ENCODE measurements around the gene PRKCE.

The PRKCE gene

DNA sequence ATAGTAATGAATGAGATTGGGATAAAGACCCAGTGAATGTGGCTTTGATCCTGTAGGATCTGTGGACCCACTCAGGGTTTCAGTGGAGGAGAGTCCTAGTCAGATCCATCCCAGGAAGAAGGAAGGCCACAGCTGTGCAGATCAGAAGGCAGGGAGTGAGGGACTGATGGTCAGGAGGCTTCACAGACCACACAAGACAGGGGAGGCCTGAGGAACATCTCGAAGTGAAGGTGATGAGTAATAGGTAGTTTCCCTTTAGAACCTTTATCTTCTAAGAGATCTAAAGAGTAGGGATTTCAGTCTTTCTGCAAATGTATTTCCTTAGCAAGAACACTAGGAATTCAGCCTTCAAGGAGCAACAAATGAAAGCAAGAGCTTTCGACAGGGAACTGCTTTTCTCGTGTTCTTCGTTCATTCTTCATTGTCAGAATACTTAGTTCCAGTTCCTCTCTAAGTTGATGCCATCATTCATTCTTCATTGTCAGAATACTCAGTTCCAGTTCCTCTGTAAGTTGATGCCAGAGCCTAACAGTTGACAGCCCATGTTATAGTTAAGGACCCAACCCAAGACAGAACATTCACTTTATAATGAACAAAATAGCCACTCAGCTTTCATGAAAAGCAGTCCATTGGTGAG lies 495.5 kb downstream of the PRKCE start:
- Histone ChIP-seq H2BK120ac (ENCODE audit: low read depth, low read length) (no peak overlapping the region), H3K4ac (ENCODE audit: low read depth, low read length) (no peak overlapping the region), H3K4me3 (ENCODE audit: low read length) (no peak overlapping the region), H2AK5ac (ENCODE audit: low read length) (no peak overlapping the region), H3K56ac (ENCODE audit: low read length) (no peak overlapping the region), H4K8ac (ENCODE audit: low read depth, low read length) (no peak overlapping the region), H3K79me2 (ENCODE audit: control insufficient read depth, insufficient read depth, low read length) (no peaks in the 10 kb centered on the region), H4K5ac (ENCODE audit: low read length) (no peak overlapping the region), H3K27me3 (ENCODE audit: insufficient read depth, low read length, poor library complexity) (no peaks in the 10 kb centered on the region), H3K9ac (ENCODE audit: low read length) (no peak overlapping the region), H3K79me1 (ENCODE audit: low read length) (no peaks in the 10 kb centered on the region), H3K4me2 (ENCODE audit: low read length) (no peak overlapping the region), H3K36me3 (ENCODE audit: control insufficient read depth, insufficient read depth, low read length) (no peaks in the 10 kb centered on the region), H3K27ac (ENCODE audit: low read depth, low read length) (no peak overlapping the region), H2BK15ac (replicated peaks; ENCODE audit: low read depth) (no peak overlapping the region), H3K18ac (ENCODE audit: low read length) (no peak overlapping the region), H3K4me1 (ENCODE audit: control insufficient read depth, low read depth, low read length) (no peaks in the 10 kb centered on the region), H2BK5ac (ENCODE audit: low read length) (no peak overlapping the region), H3K23ac (ENCODE audit: low read length) (no peak overlapping the region)
- WGBS (ENCODE audit: extremely low coverage, insufficient coverage, low lambda C conversion rate): no CpG with 5 or more reads among the region's 4 CpGs
- no peak for DNase-seq

DNA sequence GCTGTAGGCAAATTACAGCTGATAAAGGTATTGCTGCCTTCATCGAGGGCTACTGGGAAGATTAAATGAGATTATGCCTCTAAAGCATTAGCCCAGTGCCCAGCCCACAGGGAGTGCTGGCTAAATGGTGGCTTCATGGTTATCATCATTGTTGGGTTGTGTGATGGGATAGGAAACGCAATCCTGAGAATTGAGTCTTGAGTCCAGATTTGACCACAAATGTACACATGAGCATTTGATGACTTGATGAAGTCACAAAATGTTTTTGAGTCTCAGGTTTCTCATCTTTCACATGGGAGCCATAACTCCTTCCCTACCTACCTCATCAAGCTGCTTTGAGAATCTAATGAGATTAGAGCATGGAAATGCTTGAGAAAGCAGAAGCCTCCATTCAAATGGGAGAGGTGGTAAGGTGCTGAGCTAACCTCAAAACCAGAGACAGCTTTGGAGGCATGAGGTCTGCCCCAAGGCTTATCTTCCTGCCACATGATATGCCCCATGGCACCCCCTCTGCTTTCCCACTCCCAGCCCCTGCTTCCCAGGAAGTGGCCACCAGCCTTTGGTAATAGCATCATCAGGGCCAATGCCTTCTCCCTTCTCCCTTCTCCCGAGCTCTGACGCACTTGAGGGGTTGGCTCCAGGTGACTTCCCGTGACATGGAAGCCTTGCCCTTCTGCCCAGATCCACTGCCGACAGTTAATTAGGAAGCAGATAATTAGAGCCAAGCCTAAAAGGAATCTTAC lies 496.3 kb downstream of the PRKCE start:
- Histone ChIP-seq H3K4me1 (ENCODE audit: control insufficient read depth, low read depth, low read length) (no peaks in the 10 kb centered on the region), H3K4me2 (ENCODE audit: low read length) (no peak overlapping the region), H3K4me3 (ENCODE audit: low read length) (no peak overlapping the region), H3K23ac (ENCODE audit: low read length) (no peak overlapping the region), H4K5ac (ENCODE audit: low read length) (no peak overlapping the region), H3K27ac (ENCODE audit: low read depth, low read length) (no peak overlapping the region), H3K79me2 (ENCODE audit: control insufficient read depth, insufficient read depth, low read length) (no peaks in the 10 kb centered on the region), H2BK5ac (ENCODE audit: low read length) (no peak overlapping the region), H2BK120ac (ENCODE audit: low read depth, low read length) (no peak overlapping the region), H3K27me3 (ENCODE audit: insufficient read depth, low read length, poor library complexity) (no peaks in the 10 kb centered on the region), H3K18ac (ENCODE audit: low read length) (no peak overlapping the region), H4K8ac (ENCODE audit: low read depth, low read length) (no peak overlapping the region), H3K36me3 (ENCODE audit: control insufficient read depth, insufficient read depth, low read length) (no peaks in the 10 kb centered on the region), H3K9ac (ENCODE audit: low read length) (no peak overlapping the region), H3K4ac (ENCODE audit: low read depth, low read length) (no peak overlapping the region), H3K56ac (ENCODE audit: low read length) (no peak overlapping the region), H2AK5ac (ENCODE audit: low read length) (no peak overlapping the region), H3K79me1 (ENCODE audit: low read length) (no peaks in the 10 kb centered on the region), H2BK15ac (replicated peaks; ENCODE audit: low read depth) (no peak overlapping the region)
- WGBS (ENCODE audit: extremely low coverage, insufficient coverage, low lambda C conversion rate): no CpG with 5 or more reads among the region's 6 CpGs
- DNase-seq: no peak

DNA sequence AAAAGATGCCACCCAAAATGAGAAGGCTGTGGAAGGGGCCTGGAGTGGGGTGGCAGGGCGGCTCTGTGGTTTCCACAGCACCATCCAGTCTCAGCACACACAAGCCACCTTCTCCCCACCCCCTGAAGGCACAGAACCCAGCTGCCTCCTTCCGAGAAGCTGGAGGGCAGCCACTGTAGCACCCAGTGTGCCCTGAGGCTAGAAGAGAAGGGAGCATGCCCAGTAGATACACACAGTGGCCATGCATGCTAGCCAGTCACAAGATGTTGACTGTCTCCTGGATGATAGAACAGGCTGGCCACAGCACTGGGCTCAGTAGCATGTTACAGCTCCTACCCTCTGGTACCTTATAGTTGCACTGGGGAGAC lies 496.9 kb downstream of the PRKCE start:
- Histone ChIP-seq H3K79me1 (ENCODE audit: low read length) (no peaks in the 10 kb centered on the region), H3K18ac (ENCODE audit: low read length) (no peak overlapping the region), H2BK15ac (replicated peaks; ENCODE audit: low read depth) (no peak overlapping the region), H2BK120ac (ENCODE audit: low read depth, low read length) (no peak overlapping the region), H3K4me2 (ENCODE audit: low read length) (no peak overlapping the region), H3K4me3 (ENCODE audit: low read length) (no peak overlapping the region), H3K79me2 (ENCODE audit: control insufficient read depth, insufficient read depth, low read length) (no peaks in the 10 kb centered on the region), H4K5ac (ENCODE audit: low read length) (no peak overlapping the region), H3K23ac (ENCODE audit: low read length) (no peak overlapping the region), H3K27me3 (ENCODE audit: insufficient read depth, low read length, poor library complexity) (no peaks in the 10 kb centered on the region), H3K4me1 (ENCODE audit: control insufficient read depth, low read depth, low read length) (no peaks in the 10 kb centered on the region), H3K56ac (ENCODE audit: low read length) (no peak overlapping the region), H2AK5ac (ENCODE audit: low read length) (no peak overlapping the region), H2BK5ac (ENCODE audit: low read length) (no peak overlapping the region), H3K9ac (ENCODE audit: low read length) (no peak overlapping the region), H3K27ac (ENCODE audit: low read depth, low read length) (no peak overlapping the region), H4K8ac (ENCODE audit: low read depth, low read length) (no peak overlapping the region), H3K36me3 (ENCODE audit: control insufficient read depth, insufficient read depth, low read length) (no peaks in the 10 kb centered on the region), H3K4ac (ENCODE audit: low read depth, low read length) (no peak overlapping the region)
- no peak for DNase-seq
- WGBS (ENCODE audit: extremely low coverage, insufficient coverage, low lambda C conversion rate): no CpG with 5 or more reads among the region's 2 CpGs

DNA sequence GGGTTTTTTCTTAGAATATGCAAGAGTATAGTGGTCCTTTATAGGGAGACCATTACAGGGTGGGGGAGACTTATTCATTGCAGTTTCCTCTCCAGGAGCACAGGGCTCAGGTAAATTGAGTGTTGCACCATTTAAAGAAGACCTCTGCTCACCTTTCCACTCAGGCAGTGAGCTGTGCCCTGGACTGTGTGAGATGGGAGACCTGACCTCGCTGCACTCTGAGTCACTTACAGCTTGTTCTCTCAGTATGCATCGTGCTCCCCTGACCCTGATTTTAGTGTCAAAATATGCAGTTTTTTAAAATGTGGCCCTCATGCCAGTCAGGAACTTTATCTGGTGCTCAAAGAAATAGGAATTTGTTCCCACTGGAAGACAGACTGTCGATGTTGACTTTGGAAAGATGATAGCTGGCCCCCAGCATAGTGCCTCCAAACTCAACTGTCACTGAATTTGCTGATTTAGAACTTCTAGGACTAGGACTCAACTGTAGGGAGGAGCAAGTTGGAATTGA lies 499.0 kb downstream of the PRKCE start:
- H4K5ac ChIP-seq (ENCODE audit: low read length): no peak overlapping the region
- no peak overlapping the region for H2AK5ac ChIP-seq (ENCODE audit: low read length)
- H3K27ac ChIP-seq (ENCODE audit: low read depth, low read length): no peak overlapping the region
- no peak overlapping the region for H2BK15ac ChIP-seq (replicated peaks; ENCODE audit: low read depth)
- H2BK5ac ChIP-seq (ENCODE audit: low read length): no peak overlapping the region
- H2BK120ac ChIP-seq (ENCODE audit: low read depth, low read length): no peak overlapping the region
- H3K4ac ChIP-seq (ENCODE audit: low read depth, low read length): no peak overlapping the region
- H3K9ac ChIP-seq (ENCODE audit: low read length): no peak overlapping the region
- H3K79me1 ChIP-seq (ENCODE audit: low read length): no peaks in the 10 kb centered on the region
- no peaks in the 10 kb centered on the region for H3K27me3 ChIP-seq (ENCODE audit: insufficient read depth, low read length, poor library complexity)
- H3K23ac ChIP-seq (ENCODE audit: low read length): no peak overlapping the region
- no peak overlapping the region for H3K56ac ChIP-seq (ENCODE audit: low read length)
- H3K4me1 ChIP-seq (ENCODE audit: control insufficient read depth, low read depth, low read length): no peaks in the 10 kb centered on the region
- H3K36me3 ChIP-seq (ENCODE audit: control insufficient read depth, insufficient read depth, low read length): no peaks in the 10 kb centered on the region
- H3K18ac ChIP-seq (ENCODE audit: low read length): no peak overlapping the region
- no peak overlapping the region for H3K4me2 ChIP-seq (ENCODE audit: low read length)
- no peaks in the 10 kb centered on the region for H3K79me2 ChIP-seq (ENCODE audit: control insufficient read depth, insufficient read depth, low read length)
- no peak overlapping the region for H3K4me3 ChIP-seq (ENCODE audit: low read length)
- no peak overlapping the region for H4K8ac ChIP-seq (ENCODE audit: low read depth, low read length)
- WGBS (ENCODE audit: extremely low coverage, insufficient coverage, low lambda C conversion rate): no CpG with 5 or more reads among the region's 3 CpGs
- no peak for DNase-seq

DNA sequence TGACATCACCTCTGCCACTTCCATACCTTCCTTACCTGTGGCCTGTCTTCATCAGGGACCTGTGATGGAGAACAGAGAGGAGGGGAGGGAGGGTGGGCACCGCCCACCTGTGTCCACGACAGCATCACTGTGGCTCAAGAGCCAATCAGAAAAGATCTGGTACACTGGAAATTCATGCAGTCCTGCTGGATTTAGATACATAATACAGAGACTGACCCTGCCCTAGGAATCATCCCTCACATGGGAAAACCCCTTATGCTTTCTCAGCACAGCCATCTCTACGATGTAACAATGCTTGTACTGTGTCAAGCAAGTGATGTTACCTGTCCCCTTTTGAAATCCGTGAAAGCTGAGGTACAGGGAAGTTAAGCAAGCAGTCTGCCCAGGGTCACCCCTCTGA lies 500.1 kb downstream of the PRKCE start:
- H4K8ac ChIP-seq (ENCODE audit: low read depth, low read length): no peak overlapping the region
- H3K4me1 ChIP-seq (ENCODE audit: control insufficient read depth, low read depth, low read length): no peaks in the 10 kb centered on the region
- H3K4ac ChIP-seq (ENCODE audit: low read depth, low read length): no peak overlapping the region
- no peak overlapping the region for H3K9ac ChIP-seq (ENCODE audit: low read length)
- DNase-seq: no peak
- no peak overlapping the region for H3K56ac ChIP-seq (ENCODE audit: low read length)
- no CpG with 5 or more reads among the region's 4 CpGs for WGBS (ENCODE audit: extremely low coverage, insufficient coverage, low lambda C conversion rate)
- H3K79me2 ChIP-seq (ENCODE audit: control insufficient read depth, insufficient read depth, low read length): no peaks in the 10 kb centered on the region
- no peaks in the 10 kb centered on the region for H3K27me3 ChIP-seq (ENCODE audit: insufficient read depth, low read length, poor library complexity)
- H3K23ac ChIP-seq (ENCODE audit: low read length): no peak overlapping the region
- no peaks in the 10 kb centered on the region for H3K79me1 ChIP-seq (ENCODE audit: low read length)
- no peak overlapping the region for H3K4me3 ChIP-seq (ENCODE audit: low read length)
- no peaks in the 10 kb centered on the region for H3K36me3 ChIP-seq (ENCODE audit: control insufficient read depth, insufficient read depth, low read length)
- H4K5ac ChIP-seq (ENCODE audit: low read length): no peak overlapping the region
- H2BK15ac ChIP-seq (replicated peaks; ENCODE audit: low read depth): no peak overlapping the region
- H3K4me2 ChIP-seq (ENCODE audit: low read length): no peak overlapping the region
- H2AK5ac ChIP-seq (ENCODE audit: low read length): no peak overlapping the region
- H3K18ac ChIP-seq (ENCODE audit: low read length): no peak overlapping the region
- H3K27ac ChIP-seq (ENCODE audit: low read depth, low read length): no peak overlapping the region
- no peak overlapping the region for H2BK120ac ChIP-seq (ENCODE audit: low read depth, low read length)
- H2BK5ac ChIP-seq (ENCODE audit: low read length): no peak overlapping the region
